Central memory CD8-positive, alpha-beta T cell (primary cell): ENCODE measurements around the gene HJURP.
A peak's percentile ranks its signal among the peaks of the same experiment; 100 is the strongest.

ENCODE experiments used
- ATAC-seq: fragments of 150-1000 bp; cut with Tn5 transposase; replicated peaks from 2 replicates; pipeline ENCODE4 v1.10.0; 2022; ENCODE audit warnings: mild to moderate bottlenecking, moderate FRiP score, moderate number of reproducible peaks; ENCODE audit not compliant: poor library complexity, severe bottlenecking; ENCODE audit errors: extremely low read depth
- DNase-seq, 2 donors: peaks; one replicate each; pipeline ENCODE4 v3.0.0; 2021; ENCODE audit warnings: low spot score in 2 of 2
- H3K27ac Mint-ChIP-seq: one replicate; pipeline ENCODE4 v1.8.0; 2022; ENCODE audit warnings: low read depth, mild to moderate bottlenecking, moderate library complexity, mixed read lengths
- H3K27me3 Mint-ChIP-seq: one replicate; pipeline ENCODE4 v1.8.0; 2022; ENCODE audit warnings: mixed read lengths
- H3K36me3 Mint-ChIP-seq: one replicate; pipeline ENCODE4 v1.8.0; 2022; ENCODE audit warnings: mild to moderate bottlenecking, moderate library complexity, mixed read lengths; ENCODE audit not compliant: insufficient read depth
- H3K4me1 Mint-ChIP-seq: one replicate; pipeline ENCODE4 v1.8.0; 2022; ENCODE audit warnings: mixed read lengths
- H3K4me3 Mint-ChIP-seq: one replicate; pipeline ENCODE4 v1.8.0; 2022; ENCODE audit warnings: mild to moderate bottlenecking, moderate library complexity, mixed read lengths
- H3K9me3 Mint-ChIP-seq: one replicate; pipeline ENCODE4 v1.8.0; 2022; ENCODE audit warnings: mixed read lengths

The HJURP gene

GRCh38 chr2:233801357-233802131, 52.8 kb downstream of the HJURP start:
- Mint-ChIP-seq H3K9me3 (no peaks in the 10 kb centered on the region), H3K27ac (no peak overlapping the region), H3K27me3 (peaks cover 60% of the 10 kb centered on the region), H3K36me3 (no peaks in the 10 kb centered on the region), H3K4me3 (no peak overlapping the region), H3K4me1 (peaks cover 8% of the 10 kb centered on the region)
- ATAC-seq (peak; percentile 68), DNase-seq (peak in 1 of 2 donors; percentile 11)

GRCh38 chr2:233800208-233800607, 54.1 kb downstream of the HJURP start:
- peak in 1 of 2 donors; percentile 5 for DNase-seq
- no peak for ATAC-seq

GRCh38 chr2:233799716-233800115, 54.6 kb downstream of the HJURP start:
- Mint-ChIP-seq H3K4me1 (peaks cover 8% of the 10 kb centered on the region), H3K36me3 (no peaks in the 10 kb centered on the region), H3K9me3 (no peaks in the 10 kb centered on the region), H3K27me3 (peaks cover 42% of the 10 kb centered on the region), H3K4me3 (no peak overlapping the region), H3K27ac (no peak overlapping the region)
- ATAC-seq (no peak), DNase-seq (no peak)

More at GRCh38 chr2:233800208-233800607, 54.1 kb downstream of the HJURP start:
- peaks cover 47% of the 10 kb centered on the region for H3K27me3 Mint-ChIP-seq
- no peaks in the 10 kb centered on the region for H3K9me3 Mint-ChIP-seq
- peaks cover 8% of the 10 kb centered on the region for H3K4me1 Mint-ChIP-seq
- H3K4me3 Mint-ChIP-seq = no peak overlapping the region
- no peaks in the 10 kb centered on the region for H3K36me3 Mint-ChIP-seq
- H3K27ac Mint-ChIP-seq = no peak overlapping the region

- Mint-ChIP-seq H3K27ac (no peak overlapping the region), H3K4me3 (no peak overlapping the region), H3K36me3 (no peaks in the 10 kb centered on the region), H3K4me1 (peaks cover 8% of the 10 kb centered on the region), H3K27me3 (peaks cover 36% of the 10 kb centered on the region), H3K9me3 (no peaks in the 10 kb centered on the region)
- DNase-seq (peak in 1 of 2 donors; percentile 4), ATAC-seq (no peak)
Observed at GRCh38 chr2:233799087-233799665, 55.2 kb downstream of the HJURP start.

- peaks cover 8% of the 10 kb centered on the region for H3K4me1 Mint-ChIP-seq
- H3K27me3 Mint-ChIP-seq = peaks cover 30% of the 10 kb centered on the region
- H3K27ac Mint-ChIP-seq = no peak overlapping the region
Observed at GRCh38 chr2:233798335-233799086, 55.8 kb downstream of the HJURP start.

GRCh38 chr2:233796254-233796653, 58.1 kb downstream of the HJURP start:
- H3K36me3 Mint-ChIP-seq = no peaks in the 10 kb centered on the region
- DNase-seq (no peak), ATAC-seq (no peak)
- no peaks in the 10 kb centered on the region for H3K9me3 Mint-ChIP-seq
- no peak overlapping the region for H3K4me3 Mint-ChIP-seq
- H3K27me3 Mint-ChIP-seq = peaks cover 37% of the 10 kb centered on the region
- peaks cover 2% of the 10 kb centered on the region for H3K4me1 Mint-ChIP-seq
- H3K27ac Mint-ChIP-seq = no peak overlapping the region

More at GRCh38 chr2:233798335-233799086, 55.8 kb downstream of the HJURP start:
- Mint-ChIP-seq H3K36me3 (no peaks in the 10 kb centered on the region), H3K9me3 (no peaks in the 10 kb centered on the region), H3K4me3 (no peak overlapping the region)
- ATAC-seq (no peak), DNase-seq (peak in 1 of 2 donors; percentile 6)

- no peak for DNase-seq
- Mint-ChIP-seq H3K4me1 (no peaks in the 10 kb centered on the region), H3K27ac (no peak overlapping the region), H3K27me3 (peaks cover 41% of the 10 kb centered on the region), H3K36me3 (no peaks in the 10 kb centered on the region), H3K4me3 (no peak overlapping the region), H3K9me3 (no peaks in the 10 kb centered on the region)
- no peak for ATAC-seq
Observed at GRCh38 chr2:233795735-233796171, 58.6 kb downstream of the HJURP start.

- Mint-ChIP-seq H3K27me3 (peaks cover 41% of the 10 kb centered on the region), H3K4me1 (no peaks in the 10 kb centered on the region), H3K9me3 (no peaks in the 10 kb centered on the region), H3K4me3 (no peak overlapping the region), H3K27ac (no peak overlapping the region), H3K36me3 (no peaks in the 10 kb centered on the region)
- DNase-seq (no peak), ATAC-seq (no peak)
Observed at GRCh38 chr2:233794128-233794658, 60.1 kb downstream of the HJURP start.

GRCh38 chr2:233793465-233794127, 60.7 kb downstream of the HJURP start:
- ATAC-seq = no peak
- Mint-ChIP-seq H3K9me3 (no peaks in the 10 kb centered on the region), H3K27me3 (peaks cover 40% of the 10 kb centered on the region), H3K4me1 (no peaks in the 10 kb centered on the region), H3K36me3 (no peaks in the 10 kb centered on the region), H3K4me3 (no peak overlapping the region), H3K27ac (no peak overlapping the region)
- DNase-seq = no peak

- H3K27ac Mint-ChIP-seq = no peak overlapping the region
- H3K36me3 Mint-ChIP-seq = no peaks in the 10 kb centered on the region
- H3K4me3 Mint-ChIP-seq = no peak overlapping the region
- H3K4me1 Mint-ChIP-seq = no peaks in the 10 kb centered on the region
- DNase-seq (no peak), ATAC-seq (no peak)
- peaks cover 37% of the 10 kb centered on the region for H3K27me3 Mint-ChIP-seq
- no peaks in the 10 kb centered on the region for H3K9me3 Mint-ChIP-seq
Observed at GRCh38 chr2:233792720-233793119, 61.6 kb downstream of the HJURP start.

GRCh38 chr2:233791883-233792329, 62.4 kb downstream of the HJURP start:
- Mint-ChIP-seq H3K36me3 (no peaks in the 10 kb centered on the region), H3K27ac (no peak overlapping the region), H3K27me3 (peaks cover 37% of the 10 kb centered on the region), H3K4me3 (no peak overlapping the region), H3K4me1 (no peaks in the 10 kb centered on the region), H3K9me3 (no peaks in the 10 kb centered on the region)
- ATAC-seq (no peak), DNase-seq (no peak)
